Measurements from ENCODE around the gene CPZ.

The CPZ gene

GRCh38 chr4:8600266-8600665 is 7.7 kb downstream of the CPZ start:
- TF ChIP-seq FOXP2 (optimal IDR thresholded peaks at IDR 0.05; ENCODE audit: borderline replicate concordance, extremely low read depth, extremely low read length, insufficient read depth) (no peak), TAF1 (IDR thresholded peaks at IDR 0.05; ENCODE audit: borderline replicate concordance, insufficient read depth, low read length) (no peak)

DNA sequence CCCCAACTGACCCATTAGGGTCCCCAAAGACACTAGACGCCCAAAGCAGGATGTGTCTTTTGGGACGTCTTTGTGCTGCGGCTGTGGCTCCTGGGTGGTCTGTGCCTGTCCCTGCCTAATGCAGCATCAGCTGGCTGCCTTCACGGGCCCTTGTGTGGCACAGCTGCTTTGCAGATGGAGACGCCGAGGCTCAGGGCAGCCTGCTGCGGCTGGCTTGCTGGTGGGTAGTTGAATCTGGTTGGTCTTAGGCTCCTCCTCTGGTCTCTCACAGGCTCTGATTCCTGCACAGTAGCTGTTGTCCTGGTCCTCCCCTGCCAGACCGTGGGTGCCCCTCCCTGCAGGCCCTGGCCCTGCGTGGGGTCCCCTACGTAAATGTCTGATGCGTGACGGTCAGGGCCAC is 8.1 kb downstream of the CPZ start:
- TF ChIP-seq TAF1 (IDR thresholded peaks at IDR 0.05; ENCODE audit: borderline replicate concordance, insufficient read depth, low read length): no peak
- no peak for TF ChIP-seq SIN3A (IDR thresholded peaks at IDR 0.05; ENCODE audit: borderline replicate concordance, insufficient read depth, low read length)
- TF ChIP-seq FOXP2 (optimal IDR thresholded peaks at IDR 0.05; ENCODE audit: borderline replicate concordance, extremely low read depth, extremely low read length, insufficient read depth): no peak

- TF ChIP-seq REST (IDR thresholded peaks at IDR 0.05; ENCODE audit: insufficient read depth in 1 of 2, low read depth in 2 of 2, low read length in 2 of 2) (no peak), FOXP2 (optimal IDR thresholded peaks at IDR 0.05; ENCODE audit: borderline replicate concordance, extremely low read depth, extremely low read length, insufficient read depth) (no peak), POLR2AphosphoS5 (IDR thresholded peaks at IDR 0.05; ENCODE audit: low read depth, low read length) (no peak), SIN3A (IDR thresholded peaks at IDR 0.05; ENCODE audit: borderline replicate concordance, insufficient read depth, low read length) (no peak)
Observed at GRCh38 chr4:8601086-8601485, 8.5 kb downstream of the CPZ start.

- no peak for TF ChIP-seq REST (IDR thresholded peaks at IDR 0.05; ENCODE audit: insufficient read depth in 1 of 2, low read depth in 2 of 2, low read length in 2 of 2)
- TF ChIP-seq POLR2AphosphoS5 (IDR thresholded peaks at IDR 0.05; ENCODE audit: low read depth, low read length): no peak
- no peak for TF ChIP-seq FOXP2 (optimal IDR thresholded peaks at IDR 0.05; ENCODE audit: borderline replicate concordance, extremely low read depth, extremely low read length, insufficient read depth)
- no peak for TF ChIP-seq SIN3A (IDR thresholded peaks at IDR 0.05; ENCODE audit: borderline replicate concordance, insufficient read depth, low read length)
- no peak for TF ChIP-seq TAF1 (IDR thresholded peaks at IDR 0.05; ENCODE audit: borderline replicate concordance, insufficient read depth, low read length)
Observed at GRCh38 chr4:8601556-8601955, 9.0 kb downstream of the CPZ start.

DNA sequence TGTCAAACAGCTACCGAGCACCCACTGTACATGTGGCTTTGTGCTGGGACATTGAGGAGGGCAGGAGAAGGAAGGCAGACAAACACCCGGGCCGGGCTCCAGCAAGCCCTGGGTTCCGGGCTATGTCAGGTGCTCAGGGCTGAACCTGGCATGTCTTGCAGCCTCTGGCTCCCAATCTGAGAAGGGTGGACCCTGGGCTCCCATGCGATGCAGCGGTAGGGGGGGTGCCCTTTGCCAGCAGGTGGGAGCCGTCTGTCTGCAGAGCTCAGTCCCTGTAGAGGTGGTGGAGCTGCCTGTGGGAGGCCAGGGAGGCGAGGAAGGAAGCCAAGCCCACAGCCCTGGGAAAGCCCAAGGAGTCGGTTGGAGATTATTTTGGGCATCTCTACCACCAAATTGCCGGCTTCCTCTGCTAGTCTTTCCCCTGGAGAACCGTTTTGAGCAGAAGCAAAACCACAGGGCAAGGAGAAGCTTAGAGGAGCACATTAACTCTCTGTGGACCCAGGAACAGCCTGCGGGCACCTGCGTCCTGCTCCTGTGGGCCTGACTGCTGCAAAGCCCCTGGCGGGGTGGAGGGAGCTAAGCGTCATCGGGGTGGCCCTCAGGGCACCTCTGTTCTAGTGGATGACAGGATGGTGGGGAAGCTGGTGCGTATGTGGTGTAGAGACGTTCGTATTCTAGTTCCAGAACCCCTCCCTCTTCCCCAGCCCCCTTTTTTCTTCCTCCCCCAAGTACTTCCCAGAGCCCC is 10.3 kb downstream of the CPZ start:
- no peak for TF ChIP-seq FOXP2 (optimal IDR thresholded peaks at IDR 0.05; ENCODE audit: borderline replicate concordance, extremely low read depth, extremely low read length, insufficient read depth)
- no peak for TF ChIP-seq POLR2AphosphoS5 (IDR thresholded peaks at IDR 0.05; ENCODE audit: low read depth, low read length)
- no peak for TF ChIP-seq TAF1 (IDR thresholded peaks at IDR 0.05; ENCODE audit: borderline replicate concordance, insufficient read depth, low read length)
- no peak for TF ChIP-seq REST (IDR thresholded peaks at IDR 0.05; ENCODE audit: insufficient read depth in 1 of 2, low read depth in 2 of 2, low read length in 2 of 2)
- TF ChIP-seq SIN3A (IDR thresholded peaks at IDR 0.05; ENCODE audit: borderline replicate concordance, insufficient read depth, low read length): no peak

DNA sequence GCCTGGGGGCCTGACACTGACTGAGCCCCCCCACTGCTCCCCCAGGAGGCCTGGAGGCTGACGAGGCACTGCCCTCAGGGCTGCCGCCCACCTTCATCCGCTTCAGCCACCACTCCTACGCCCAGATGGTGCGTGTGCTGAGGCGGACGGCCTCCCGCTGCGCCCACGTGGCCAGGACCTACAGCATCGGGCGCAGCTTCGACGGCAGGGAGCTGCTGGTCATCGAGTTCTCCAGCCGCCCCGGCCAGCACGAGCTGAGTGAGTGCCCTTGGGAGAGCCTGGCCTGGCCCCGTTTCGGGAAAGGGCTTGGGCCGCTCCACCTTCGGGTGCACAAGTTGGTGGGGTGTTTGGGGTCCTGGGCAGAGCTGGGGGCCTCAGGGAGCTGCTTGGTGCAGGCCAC is 11.4 kb downstream of the CPZ start:
- TF ChIP-seq TAF1 (IDR thresholded peaks at IDR 0.05; ENCODE audit: borderline replicate concordance, insufficient read depth, low read length) (no peak), FOXP2 (optimal IDR thresholded peaks at IDR 0.05; ENCODE audit: borderline replicate concordance, extremely low read depth, extremely low read length, insufficient read depth) (no peak), SIN3A (IDR thresholded peaks at IDR 0.05; ENCODE audit: borderline replicate concordance, insufficient read depth, low read length) (no peak), POLR2AphosphoS5 (IDR thresholded peaks at IDR 0.05; ENCODE audit: low read depth, low read length) (no peak), REST (IDR thresholded peaks at IDR 0.05; ENCODE audit: insufficient read depth in 1 of 2, low read depth in 2 of 2, low read length in 2 of 2) (no peak)

Measured in PFSK-1 (cell line).